HCT116 (cell line): Measurements from ENCODE around the gene NDUFA3. TPM values are rescaled to one million over a fixed set of nuclear protein-coding genes. Genes with fewer than 3 reads are reported as not detected.

Experiments used
- ATAC-seq: fragments of 200-7000 bp; cut with Tn5 transposase; 2 replicates; pipeline ENCODE4 v1.9.1; 2020; ENCODE audit warnings: mild to moderate bottlenecking, moderate library complexity
- BruUV-seq: library from RNA; stranded (reverse); fragments of 400-500 nt; replicated peaks from 2 replicates; lab custom pipeline; 2021; lab: Mats Ljungman, UMichigan
- CTCF ChIA-PET: fragments of 300-600 bp; sonication (Branson Sonifier 250); formaldehyde crosslinking; loops from one replicate; lab custom pipeline; 2021; ENCODE audit warnings: antibody characterized with exemption; lab: Charles Lee
- POLR2A ChIA-PET: fragments of 300-600, 350-600 bp; sonication (Branson Sonifier 250); formaldehyde crosslinking; loops from one replicate; lab custom pipeline; 2021; ENCODE audit warnings: antibody characterized with exemption; lab: Charles Lee
- RAD21 ChIA-PET, 2 experiments: fragments of 300-600 bp; sonication (Branson Sonifier 250); formaldehyde crosslinking; loops; one replicate each; lab custom pipeline; 2023; ENCODE audit warnings: low total read pairs in 2 of 2; ENCODE audit not compliant: uncharacterized antibody in 2 of 2, unreplicated experiment in 2 of 2, low non-redundant PET in 1 of 2; lab: Charles Lee
- DNase-seq: peaks from one replicate; pipeline ENCODE4 v3.0.0-alpha.2; 2010; ENCODE audit warnings: low read depth, low spot score
- H2AFZ ChIP-seq: fragments of 200-600 bp; shearing (Covaris generic), sonication (generic); 2 replicates; pipeline ENCODE4 v1.6.1; 2017; ENCODE audit warnings: low read depth, mixed run types, mixed read lengths, antibody characterized with exemption, low read length; ENCODE audit not compliant: poor library complexity, severe bottlenecking
- H3K27ac ChIP-seq: 2 replicates; pipeline ENCODE4 v1.5.1; 2012; ENCODE audit warnings: low read depth, low read length
- H3K27me3 ChIP-seq: fragments of 200-600 bp; sonication (generic); 2 replicates; pipeline ENCODE4 v1.6.1; 2016; ENCODE audit warnings: mixed run types, low read length, mixed read lengths; ENCODE audit not compliant: insufficient read depth
- H3K36me3 ChIP-seq, 2 experiments: fragments of 200-500 bp in 1 of 2; fragments of 200-600 bp in 1 of 2; sonication (Bioruptor generic) in 1 of 2; sonication (generic) in 1 of 2; 2 replicates each; pipeline versions ENCODE4 v1.5.1 to v1.6.1; 2014 to 2016; ENCODE audit warnings: low read length in 2 of 2, inconsistent platforms in 1 of 2, mixed read lengths in 1 of 2, mixed run types in 1 of 2; ENCODE audit not compliant: insufficient read depth in 2 of 2, control insufficient read depth in 1 of 2
- H3K4me1 ChIP-seq, 2 experiments: fragments of 200-600 bp in 1 of 2; sonication (generic) in 1 of 2; 2 replicates each; pipeline versions ENCODE4 v1.5.1 to v1.6.1; 2012 to 2017; ENCODE audit warnings: low read length in 2 of 2, inconsistent platforms in 1 of 2, mild to moderate bottlenecking in 1 of 2, mixed read lengths in 1 of 2, mixed run types in 1 of 2, moderate library complexity in 1 of 2; ENCODE audit not compliant: insufficient read depth in 2 of 2, control insufficient read depth in 1 of 2
- H3K4me2 ChIP-seq: fragments of 200-600 bp; sonication (generic); 2 replicates; pipeline ENCODE4 v1.6.1; 2017; ENCODE audit warnings: mixed run types, low read length, mixed read lengths
- H3K4me3 ChIP-seq, 2 experiments: fragments of 200-600 bp in 1 of 2; sonication (generic) in 1 of 2; replicated peaks in 1 of 2; 2 replicates each; pipeline ENCODE4 v1.5.1; 2011 to 2016; ENCODE audit warnings: low read length in 2 of 2, control low read depth in 1 of 2, low read depth in 1 of 2, mild to moderate bottlenecking in 1 of 2, mixed read lengths in 1 of 2, mixed run types in 1 of 2
- H3K79me2 ChIP-seq: fragments of 200-600 bp; sonication (generic); 2 replicates; pipeline ENCODE4 v1.6.1; 2017; ENCODE audit warnings: mild to moderate bottlenecking, mixed run types, low read length, moderate library complexity, mixed read lengths; ENCODE audit not compliant: insufficient read depth
- H3K9ac ChIP-seq: fragments of 200-600 bp; sonication (generic); 2 replicates; pipeline ENCODE4 v1.6.1; 2016; ENCODE audit warnings: low read length, mixed read lengths
- H3K9me2 ChIP-seq: fragments of 200-600 bp; sonication (generic), shearing (Covaris generic); 2 replicates; pipeline ENCODE4 v1.6.1; 2017; ENCODE audit warnings: mixed run types, mild to moderate bottlenecking, moderate library complexity; ENCODE audit not compliant: insufficient read depth
- H3K9me3 ChIP-seq, 2 experiments: fragments of 200-500 bp in 1 of 2; fragments of 200-600 bp in 1 of 2; sonication (Bioruptor generic) in 1 of 2; sonication (generic) in 1 of 2; 2 replicates each; pipeline ENCODE4 v1.6.1; 2014 to 2017; ENCODE audit warnings: low read length in 2 of 2, mixed read lengths in 2 of 2, inconsistent platforms in 1 of 2, low read depth in 1 of 2, mild to moderate bottlenecking in 1 of 2, mixed run types in 1 of 2, moderate library complexity in 1 of 2; ENCODE audit not compliant: control insufficient read depth in 1 of 2, insufficient read depth in 1 of 2
- H4K20me1 ChIP-seq: fragments of 200-600 bp; sonication (generic), shearing (Covaris generic); 2 replicates; pipeline ENCODE4 v1.6.1; 2017; ENCODE audit warnings: mixed run types, mild to moderate bottlenecking, moderate library complexity; ENCODE audit not compliant: insufficient read depth
- CEBPB ChIP-seq: IDR thresholded peaks from 2 replicates; pipeline ENCODE4 v1.6.1; 2012; ENCODE audit warnings: low read depth
- POLR2AphosphoS5 ChIP-seq: IDR thresholded peaks from 2 replicates; pipeline ENCODE4 v1.6.1; 2011; ENCODE audit warnings: mild to moderate bottlenecking, low read depth, low read length, moderate library complexity
- YY1 ChIP-seq: IDR thresholded peaks from 2 replicates; pipeline ENCODE4 v1.6.1; 2011; ENCODE audit warnings: low read length, low read depth, moderate library complexity, mild to moderate bottlenecking; ENCODE audit not compliant: insufficient replicate concordance; ENCODE audit errors: extremely low read depth
- ZFX ChIP-seq: fragments of 450-650 bp; IDR thresholded peaks from 2 replicates; pipeline ENCODE4 v1.6.1; 2017
- intact Hi-C: fragments of 100-400 bp; cut with micrococcal nuclease; formaldehyde crosslinking; loops from 2 replicates; pipeline ENCODE4 v1.10.0; 2022
- total RNA-seq: library from RNA; stranded (reverse); gene quantifications from one replicate; pipeline ENCODE4 v1.2.1, GENCODE V29; 2021; ENCODE audit not compliant: unreplicated experiment
- TF ChIP-seq, protein P1 (sequence below), 3 experiments: fragments of 200-600 bp in 1 of 3; sonication (generic) in 1 of 3; IDR thresholded peaks in 2 of 3; conservative IDR thresholded peaks in 1 of 3; 2 replicates each; pipeline ENCODE4 v1.5.1; 2012 to 2017; ENCODE audit warnings: low read depth in 2 of 3, low read length in 2 of 3, antibody characterized with exemption in 1 of 3, borderline replicate concordance in 1 of 3, control low read depth in 1 of 3, mild to moderate bottlenecking in 1 of 3, mixed read lengths in 1 of 3, mixed run types in 1 of 3, moderate library complexity in 1 of 3; ENCODE audit not compliant: insufficient read depth in 1 of 3

The NDUFA3 gene
- total RNA-seq, 1 experiment from 2014 or later = 149 TPM

DNA sequence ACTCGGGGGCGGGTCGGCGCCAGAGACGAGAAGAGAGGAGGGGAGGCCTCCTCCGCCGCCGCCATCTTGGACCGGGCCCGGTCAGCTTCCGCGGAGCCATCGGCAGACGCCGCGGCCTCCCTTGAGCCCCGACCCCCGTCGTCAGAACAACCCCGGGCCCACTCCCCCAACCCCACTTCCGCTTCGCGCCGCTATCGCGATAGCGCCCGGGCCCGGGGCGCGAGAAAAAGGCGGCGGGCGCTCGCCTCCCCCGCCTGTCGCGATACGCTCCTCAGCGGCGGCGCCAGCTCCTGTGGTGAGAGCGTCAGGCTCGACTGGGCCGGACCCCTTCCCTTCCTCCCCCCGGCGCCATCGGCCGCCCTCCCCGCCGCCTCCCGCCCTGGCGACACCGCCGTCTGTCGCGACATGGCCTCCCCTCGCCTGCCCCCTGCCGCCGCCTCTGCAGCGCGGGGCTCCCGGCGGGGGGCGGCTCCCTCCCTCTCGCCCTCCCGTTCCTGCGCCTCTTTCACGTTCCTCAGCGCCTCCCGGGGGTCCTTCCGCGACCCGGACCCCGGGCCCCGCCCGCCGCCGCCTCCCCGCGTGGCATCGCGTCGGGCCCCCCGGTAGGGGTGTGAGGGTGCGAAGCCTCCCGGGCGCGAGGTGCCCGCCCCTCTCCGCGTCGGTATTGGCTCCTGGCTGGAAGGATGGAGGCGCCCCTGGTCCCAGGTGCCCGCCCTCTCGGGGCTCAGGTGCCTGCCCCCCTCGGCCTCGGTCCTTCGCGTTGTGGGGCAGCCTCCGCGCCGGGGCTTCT, 35.2 kb downstream of the NDUFA3 start, which contains the start of gene CNOT3:
Gene CNOT3, plus strand, starts transcription at position 64 of the 790 bp plus-strand sequence. CDS start 5,217 bp downstream, outside the sequence.
- Histone ChIP-seq H3K27me3 (no peaks in the 10 kb centered on the region), H3K9ac (peak within 1 kb of the TSS; percentile 96), H3K4me2 (peak within 1 kb of the TSS; percentile 98), H2AFZ (peak within 1 kb of the TSS; percentile 18), H4K20me1 (no peaks in the 10 kb centered on the region), H3K36me3 (peaks cover 18 to 21% of the 10 kb centered on the region in 2 experiments; a peak in 3 of 4 replicates), H3K4me1 (peaks cover 15 to 31% of the 10 kb centered on the region in 2 experiments), H3K9me3 (no peaks in the 10 kb centered on the region), H3K27ac (peak within 1 kb of the TSS; percentile 77), H3K9me2 (no peaks in the 10 kb centered on the region), H3K79me2 (peaks cover 52% of the 10 kb centered on the region), H3K4me3 (peak within 1 kb of the TSS; percentile 76 to 82)
- TF ChIP-seq POLR2AphosphoS5 = peak; percentile 88
- peak; percentile 93 for TF ChIP-seq YY1
- no peak for TF ChIP-seq CEBPB
- TF ChIP-seq, protein P1, sequence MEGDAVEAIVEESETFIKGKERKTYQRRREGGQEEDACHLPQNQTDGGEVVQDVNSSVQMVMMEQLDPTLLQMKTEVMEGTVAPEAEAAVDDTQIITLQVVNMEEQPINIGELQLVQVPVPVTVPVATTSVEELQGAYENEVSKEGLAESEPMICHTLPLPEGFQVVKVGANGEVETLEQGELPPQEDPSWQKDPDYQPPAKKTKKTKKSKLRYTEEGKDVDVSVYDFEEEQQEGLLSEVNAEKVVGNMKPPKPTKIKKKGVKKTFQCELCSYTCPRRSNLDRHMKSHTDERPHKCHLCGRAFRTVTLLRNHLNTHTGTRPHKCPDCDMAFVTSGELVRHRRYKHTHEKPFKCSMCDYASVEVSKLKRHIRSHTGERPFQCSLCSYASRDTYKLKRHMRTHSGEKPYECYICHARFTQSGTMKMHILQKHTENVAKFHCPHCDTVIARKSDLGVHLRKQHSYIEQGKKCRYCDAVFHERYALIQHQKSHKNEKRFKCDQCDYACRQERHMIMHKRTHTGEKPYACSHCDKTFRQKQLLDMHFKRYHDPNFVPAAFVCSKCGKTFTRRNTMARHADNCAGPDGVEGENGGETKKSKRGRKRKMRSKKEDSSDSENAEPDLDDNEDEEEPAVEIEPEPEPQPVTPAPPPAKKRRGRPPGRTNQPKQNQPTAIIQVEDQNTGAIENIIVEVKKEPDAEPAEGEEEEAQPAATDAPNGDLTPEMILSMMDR (IDR thresholded peaks at IDR 0.05 in 2 of 3, conservative IDR thresholded peaks at IDR 0.05 in 1 of 3; ENCODE audit: borderline replicate concordance in 1 of 3, insufficient read depth in 1 of 3, low read depth in 2 of 3, low read length in 2 of 3) = 0 out of 6 replicates have a peak, but pooled peaks of 1 of the 3 experiments have one; percentile 17
- peak; percentile 63; the same call in 1 of the 2 replicates for TF ChIP-seq ZFX
- ATAC-seq (no peak), DNase-seq (no peak)
- POLR2A ChIA-PET = interaction anchor here (0.9 to 2.0 kb wide), 17 partner anchors 14 to 328 kb away, joined by 3 to 26 read pairs (median 5); partner anchors contain the start of genes LENG1, MBOAT7, MYADM and PRPF31
- RAD21 ChIA-PET = interaction anchor here in 1 of 2 experiments (0.6 kb wide), 1 partner anchor 94 kb away, joined by 3 read pairs; no protein-coding TSS in a partner anchor
- intact Hi-C loops = loop anchor here (1.0 kb wide), 1 partner anchor 21 kb away; the partner anchor contains the start of gene LENG1
- CTCF ChIA-PET = interaction anchor here (0.7 to 1.4 kb wide), 11 partner anchors 31 to 345 kb away, joined by 3 to 11 read pairs (median 4); partner anchors contain the start of gene MBOAT7
- no TSS peak for BruUV-seq
